KOPT-K1 (cell line): ENCODE results near the gene MPZL2.

ENCODE experiments used
- H3K27ac ChIP-seq: fragments of 200-600 bp; sonication (generic); 2 replicates; pipeline ENCODE4 v1.5.1; 2016; ENCODE audit warnings: antibody characterized with exemption, mild to moderate bottlenecking, low read depth, low read length; ENCODE audit not compliant: poor library complexity, severe bottlenecking
- H3K36me3 ChIP-seq: fragments of 200-600 bp; sonication (generic); 2 replicates; pipeline ENCODE4 v1.5.1; 2017; ENCODE audit warnings: antibody characterized with exemption, mild to moderate bottlenecking, low read length, moderate library complexity; ENCODE audit not compliant: insufficient read depth
- H3K9me3 ChIP-seq: fragments of 200-600 bp; sonication (generic); 2 replicates; pipeline ENCODE4 v1.5.1; 2017; ENCODE audit warnings: antibody characterized with exemption, low read length, mild to moderate bottlenecking; ENCODE audit not compliant: insufficient read depth, poor library complexity, severe bottlenecking

Gene MPZL2

GRCh38 chr11:118294053-118294452 is 30.0 kb upstream of the MPZL2 start:
- no peaks in the 10 kb centered on the region for H3K9me3 ChIP-seq
- H3K27ac ChIP-seq: no peak overlapping the region
- H3K36me3 ChIP-seq: no peaks in the 10 kb centered on the region

GRCh38 chr11:118291477-118292135 is 27.5 kb upstream of the MPZL2 start:
- no peaks in the 10 kb centered on the region for H3K9me3 ChIP-seq
- H3K27ac ChIP-seq: no peak overlapping the region
- no peaks in the 10 kb centered on the region for H3K36me3 ChIP-seq

GRCh38 chr11:118290923-118291322 is 26.8 kb upstream of the MPZL2 start:
- no peaks in the 10 kb centered on the region for H3K36me3 ChIP-seq
- no peak overlapping the region for H3K27ac ChIP-seq
- H3K9me3 ChIP-seq: no peaks in the 10 kb centered on the region

- H3K36me3 ChIP-seq: no peaks in the 10 kb centered on the region
- no peak overlapping the region for H3K27ac ChIP-seq
- H3K9me3 ChIP-seq: no peaks in the 10 kb centered on the region
These were observed 25.3 kb upstream of the MPZL2 start for GRCh38 chr11:118289401-118289800.

GRCh38 chr11:118287006-118287405 is 22.9 kb upstream of the MPZL2 start:
- Histone ChIP-seq H3K36me3 (no peaks in the 10 kb centered on the region), H3K9me3 (no peaks in the 10 kb centered on the region), H3K27ac (no peak overlapping the region)

- Histone ChIP-seq H3K36me3 (no peaks in the 10 kb centered on the region), H3K27ac (no peak overlapping the region), H3K9me3 (no peaks in the 10 kb centered on the region)
These were observed 22.4 kb upstream of the MPZL2 start for GRCh38 chr11:118286545-118286944.

- no peaks in the 10 kb centered on the region for H3K36me3 ChIP-seq
- H3K27ac ChIP-seq: no peak overlapping the region
- no peaks in the 10 kb centered on the region for H3K9me3 ChIP-seq
These were observed 19.8 kb upstream of the MPZL2 start for GRCh38 chr11:118283756-118284350.

- no peaks in the 10 kb centered on the region for H3K9me3 ChIP-seq
- H3K27ac ChIP-seq: no peak overlapping the region
- H3K36me3 ChIP-seq: no peaks in the 10 kb centered on the region
These were observed 19.0 kb upstream of the MPZL2 start for GRCh38 chr11:118283037-118283636.

GRCh38 chr11:118282606-118283005 is 18.5 kb upstream of the MPZL2 start:
- H3K9me3 ChIP-seq: no peaks in the 10 kb centered on the region

GRCh38 chr11:118281284-118281683 is 17.2 kb upstream of the MPZL2 start:
- Histone ChIP-seq H3K36me3 (no peaks in the 10 kb centered on the region), H3K9me3 (no peaks in the 10 kb centered on the region), H3K27ac (no peak overlapping the region)

More at GRCh38 chr11:118282606-118283005, 18.5 kb upstream of the MPZL2 start:
- H3K36me3 ChIP-seq: no peaks in the 10 kb centered on the region
- H3K27ac ChIP-seq: no peak overlapping the region

- Histone ChIP-seq H3K27ac (no peak overlapping the region), H3K9me3 (no peaks in the 10 kb centered on the region), H3K36me3 (no peaks in the 10 kb centered on the region)
These were observed 13.2 kb upstream of the MPZL2 start for GRCh38 chr11:118277312-118277711.

- H3K9me3 ChIP-seq: no peaks in the 10 kb centered on the region
These were observed 12.3 kb upstream of the MPZL2 start for GRCh38 chr11:118276422-118276821.

GRCh38 chr11:118275176-118275575 is 11.1 kb upstream of the MPZL2 start:
- Histone ChIP-seq H3K36me3 (no peaks in the 10 kb centered on the region), H3K27ac (no peak overlapping the region), H3K9me3 (no peaks in the 10 kb centered on the region)

More at GRCh38 chr11:118276422-118276821, 12.3 kb upstream of the MPZL2 start:
- Histone ChIP-seq H3K27ac (no peak overlapping the region), H3K36me3 (no peaks in the 10 kb centered on the region)

GRCh38 chr11:118274186-118274585 is 10.1 kb upstream of the MPZL2 start:
- Histone ChIP-seq H3K36me3 (no peaks in the 10 kb centered on the region), H3K9me3 (no peaks in the 10 kb centered on the region), H3K27ac (no peak overlapping the region)

GRCh38 chr11:118272001-118272400 is 7.9 kb upstream of the MPZL2 start:
- H3K27ac ChIP-seq: no peak overlapping the region
- H3K36me3 ChIP-seq: no peaks in the 10 kb centered on the region
- H3K9me3 ChIP-seq: no peaks in the 10 kb centered on the region

GRCh38 chr11:118267486-118267885 is 3.4 kb upstream of the MPZL2 start:
- Histone ChIP-seq H3K36me3 (no peaks in the 10 kb centered on the region), H3K27ac (no peak overlapping the region), H3K9me3 (no peaks in the 10 kb centered on the region)
